ENCODE results near the gene ALDH6A1.
A peak's percentile ranks its signal among the peaks of the same experiment; 100 is the strongest.
"Not testable (repeated sequence)": the region's sequence is repeated elsewhere in the genome, so short reads cannot be mapped to it uniquely, and the experiment has no call there.

ALDH6A1 gene

DNA sequence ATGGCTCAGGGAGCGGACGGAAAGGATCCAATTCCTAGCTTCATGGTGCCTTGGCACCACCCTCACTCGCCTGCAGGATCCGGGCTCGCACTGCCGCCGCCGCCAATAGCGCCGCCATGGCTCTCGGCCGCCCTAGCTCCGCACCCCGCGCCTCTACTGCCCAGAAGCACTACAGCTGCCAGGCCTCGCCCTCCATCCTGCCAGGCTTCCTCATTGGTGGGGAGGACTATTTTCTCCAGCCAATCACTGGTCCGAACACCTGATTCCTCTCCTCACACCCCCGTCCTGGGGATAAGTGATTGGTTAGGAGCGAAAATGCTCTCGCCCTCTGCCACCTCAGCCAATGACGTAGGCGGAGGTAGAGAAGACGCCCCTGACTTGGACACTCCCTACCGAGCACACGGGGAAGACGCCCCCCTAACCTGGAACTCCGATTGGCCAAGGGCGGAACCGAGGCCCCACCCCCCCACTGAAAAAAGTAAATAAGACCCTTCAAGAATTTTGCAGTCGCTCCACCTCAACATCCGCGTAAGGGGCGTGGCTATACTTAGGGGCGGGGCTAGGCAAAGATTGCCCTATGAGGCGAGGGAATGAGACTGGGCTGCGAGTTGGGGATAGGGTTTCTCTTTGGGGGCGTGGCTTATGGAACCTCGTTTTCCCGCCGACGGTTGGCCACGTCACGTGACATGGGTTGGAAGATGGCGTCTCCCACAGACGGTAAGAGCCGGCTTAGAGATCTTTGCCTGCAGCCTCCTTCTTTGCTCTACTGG is at the start of gene ALDH6A1, which contains the start of gene LIN52:
ALDH6A1 (minus strand) TSS at position 177 of the 770 bp plus-strand sequence; CDS start at position 118, 59 bp downstream.
LIN52 (plus strand) TSS at position 680 of the 770 bp plus-strand sequence; CDS start at position 699, 19 bp downstream.
- peak; percentile 99 to 100 for DNase-seq (ENCODE audit: low read depth in 1 of 2, low spot score in 1 of 2)

DNA sequence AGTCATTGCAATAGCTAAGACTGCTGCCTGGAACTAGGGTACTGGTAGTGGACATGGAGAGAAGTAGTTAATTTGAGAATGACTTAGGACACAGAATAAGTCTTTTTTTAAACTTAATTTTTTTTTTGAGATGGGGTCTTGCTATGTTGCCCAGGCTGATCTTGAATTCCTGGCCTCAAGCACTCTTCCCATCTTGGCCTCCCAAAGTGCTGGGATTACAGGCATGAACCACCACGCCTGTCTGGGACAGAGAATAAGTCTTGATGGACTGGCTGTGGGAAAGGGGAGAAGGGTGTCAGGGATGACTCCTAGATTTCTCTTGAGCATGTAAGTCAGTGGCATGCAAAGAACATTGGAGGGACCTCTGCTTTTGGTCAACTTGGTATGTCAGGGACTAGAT is 43.4 kb upstream of the ALDH6A1 start:
- no peak for DNase-seq (ENCODE audit: low read depth in 1 of 2, low spot score in 1 of 2)

DNA sequence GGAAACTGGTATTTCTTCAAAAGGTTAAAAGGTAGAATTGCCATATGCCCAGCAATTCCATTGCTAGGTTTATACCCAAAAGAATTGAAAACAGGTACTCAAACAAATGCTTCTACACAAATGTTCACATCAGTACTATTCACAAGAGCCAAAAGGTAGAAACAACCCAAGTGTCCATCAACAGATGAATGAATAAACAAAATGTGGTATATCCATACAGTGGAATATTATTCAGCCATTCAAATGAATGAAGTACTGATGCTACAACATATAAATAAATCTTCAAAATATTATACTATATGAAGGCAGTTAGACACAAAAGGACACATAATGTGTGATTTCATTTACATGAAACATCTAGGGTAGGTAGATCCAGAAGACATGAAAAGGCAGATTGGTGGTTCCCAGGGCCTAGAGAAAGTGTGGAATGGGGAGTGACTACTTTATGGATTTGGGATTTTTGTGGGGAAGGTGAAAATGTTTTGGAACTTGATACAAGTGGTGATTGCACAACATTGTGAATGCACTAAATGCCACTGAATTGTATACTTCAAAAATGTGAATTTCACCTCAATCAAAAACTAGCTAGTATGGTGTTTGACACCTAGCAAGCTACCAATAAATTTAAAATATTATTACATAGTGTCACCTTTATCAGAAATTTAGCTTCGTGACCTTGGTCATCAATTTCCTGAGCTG is 42.2 kb upstream of the ALDH6A1 start:
- no peak for DNase-seq (ENCODE audit: low read depth in 1 of 2, low spot score in 1 of 2)

DNA sequence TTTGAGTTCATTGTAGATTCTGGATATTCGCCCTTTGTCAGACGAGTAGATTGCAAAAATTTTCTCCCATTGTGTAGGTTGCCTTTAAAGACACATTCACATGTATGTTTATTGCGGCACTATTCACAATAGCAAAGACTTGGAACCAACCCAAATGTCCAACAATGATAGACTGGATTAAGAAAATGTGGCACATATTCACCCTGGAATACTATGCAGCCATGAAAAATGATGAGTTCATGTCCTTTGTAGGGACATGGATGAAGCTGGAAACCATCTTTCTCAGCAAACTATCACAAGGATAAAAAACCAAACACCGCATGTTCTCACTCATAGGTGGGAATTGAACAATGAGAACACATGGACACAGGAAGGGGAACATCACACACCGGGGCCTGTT is 41.2 kb upstream of the ALDH6A1 start:
- not testable (repeated sequence) for DNase-seq (ENCODE audit: low read depth in 1 of 2, low spot score in 1 of 2)

DNA sequence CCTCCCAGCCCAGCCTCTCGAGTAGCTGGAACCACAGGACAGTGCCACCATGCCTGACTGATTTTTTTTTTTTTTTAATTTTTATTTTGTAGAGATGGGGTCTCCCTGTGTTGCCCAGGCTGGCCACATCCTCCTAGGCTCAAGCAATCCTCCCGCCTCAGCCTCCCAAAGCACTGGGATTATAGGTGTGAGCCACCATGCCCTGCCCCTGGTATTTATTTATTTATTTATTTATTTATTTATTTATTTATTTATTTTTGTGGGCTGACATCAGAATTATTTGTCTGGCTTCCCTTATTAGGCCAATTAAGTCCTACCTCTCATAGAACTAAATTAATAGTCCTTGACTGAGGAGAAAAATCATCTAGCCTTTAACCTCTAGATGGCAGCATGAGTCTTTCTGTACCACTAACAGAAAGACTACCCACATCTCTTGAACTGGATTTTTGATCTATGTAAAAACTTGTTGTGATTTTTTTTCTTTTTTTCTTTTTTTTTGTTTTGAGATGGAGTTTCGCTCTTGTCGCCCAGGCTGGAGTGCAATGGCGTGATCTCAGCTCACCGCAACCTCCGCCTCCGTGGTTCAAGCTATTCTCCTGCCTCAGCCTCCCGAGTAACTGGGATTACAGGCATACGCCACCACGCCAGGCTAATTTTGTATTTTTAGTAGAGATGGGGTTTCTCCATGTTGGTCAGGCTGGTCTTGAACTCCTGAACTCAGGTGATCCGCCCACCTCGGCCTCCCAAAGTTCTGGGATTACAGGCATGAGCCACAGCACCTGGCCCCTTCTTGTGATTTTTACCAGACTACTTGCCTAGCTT is 27.4 kb upstream of the ALDH6A1 start:
- not testable (repeated sequence) for DNase-seq (ENCODE audit: low read depth in 1 of 2, low spot score in 1 of 2)

DNA sequence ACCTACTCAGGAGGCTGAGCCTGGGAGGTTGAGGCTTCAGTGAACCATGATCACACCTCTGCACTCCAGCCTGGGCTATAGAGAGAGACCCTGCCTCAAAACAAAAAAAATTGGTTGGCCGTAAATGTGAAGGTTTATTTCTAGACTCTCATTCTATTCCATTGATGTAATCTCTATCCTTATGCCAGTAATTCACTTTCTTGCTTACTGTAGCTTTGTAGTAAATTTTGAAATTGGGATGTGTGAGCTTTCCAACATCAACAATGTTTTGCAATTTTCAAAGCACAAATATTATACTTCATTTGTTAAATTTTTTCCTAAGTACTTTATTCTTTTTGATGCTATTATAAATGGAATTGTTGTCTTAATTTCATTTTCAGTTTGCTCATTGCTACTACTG is 25.1 kb upstream of the ALDH6A1 start:
- no peak for DNase-seq (ENCODE audit: low read depth in 1 of 2, low spot score in 1 of 2)

DNA sequence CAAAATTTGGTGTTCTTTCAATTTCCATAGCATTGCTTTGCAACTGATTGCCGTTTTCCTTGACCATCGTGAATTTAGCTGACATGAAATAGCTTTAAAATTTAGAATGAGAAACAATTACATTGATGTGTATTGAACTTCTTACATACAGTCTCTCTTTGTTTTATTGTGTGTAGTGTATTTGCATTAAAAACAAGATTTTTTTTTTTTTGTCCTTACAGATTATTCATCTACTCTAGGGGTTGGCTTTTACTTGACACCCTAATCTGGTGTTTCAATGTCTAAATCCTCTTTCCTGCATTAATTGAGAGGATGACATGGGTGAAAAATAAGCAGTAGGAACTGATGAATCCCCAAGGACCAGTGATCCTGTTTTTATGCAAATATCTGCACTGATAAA is 21.1 kb upstream of the ALDH6A1 start:
- no peak for DNase-seq (ENCODE audit: low read depth in 1 of 2, low spot score in 1 of 2)

DNA sequence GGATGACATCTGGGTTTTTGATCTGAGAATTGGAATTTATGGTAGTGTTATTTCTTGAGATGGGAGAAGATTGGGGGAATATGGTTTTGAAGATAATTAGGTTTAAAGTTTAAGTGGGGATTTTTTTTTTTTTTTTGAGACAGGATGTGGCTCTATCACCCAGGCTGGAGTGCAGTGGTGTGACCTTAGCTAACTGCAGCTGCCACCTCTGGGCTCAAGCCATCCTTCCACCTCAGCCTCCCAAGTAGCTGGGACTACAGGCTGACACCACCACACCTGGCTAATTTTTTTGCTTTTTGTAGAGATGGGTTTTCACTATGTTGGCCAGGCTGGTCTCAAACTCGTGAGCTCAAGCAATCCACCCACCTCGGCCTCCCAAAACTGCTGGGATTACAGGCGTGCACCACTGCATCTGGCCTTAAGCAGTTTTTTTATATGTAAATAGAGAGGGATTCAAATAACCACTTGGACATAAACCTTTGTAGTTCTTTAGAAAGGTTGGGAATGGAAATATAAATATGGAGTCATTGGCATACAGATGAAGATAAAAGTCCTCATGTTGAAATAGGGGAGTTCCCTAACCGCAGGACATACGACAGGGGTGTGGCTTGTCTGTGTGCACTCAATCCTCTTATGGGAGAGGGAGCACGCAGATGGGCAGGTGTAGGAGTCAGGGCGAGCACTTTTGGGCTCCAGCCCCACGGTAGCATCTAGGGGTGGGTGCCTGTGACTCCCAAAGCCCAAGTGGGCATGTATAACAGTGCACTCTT is 5.2 kb upstream of the ALDH6A1 start:
- DNase-seq (ENCODE audit: low read depth in 1 of 2, low spot score in 1 of 2) = no peak

DNA sequence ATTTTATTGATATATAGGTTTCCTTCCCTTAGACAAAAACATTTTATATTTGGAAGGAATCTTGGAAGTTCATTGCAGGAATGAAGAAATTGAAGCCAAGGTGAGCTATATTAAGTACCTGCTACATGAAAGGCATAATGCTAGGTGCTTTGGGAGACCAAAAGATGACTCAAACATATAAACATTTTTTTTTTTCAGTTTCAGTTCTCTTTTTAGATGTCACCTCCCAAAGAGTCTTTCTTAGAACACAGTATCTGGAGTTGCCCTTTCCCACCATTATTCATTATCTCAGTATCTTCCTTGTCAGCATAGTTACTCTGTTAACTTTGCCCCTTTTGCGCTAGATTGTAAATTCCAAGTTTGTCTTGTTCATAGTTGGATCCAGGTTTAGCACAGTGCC is 1.6 kb upstream of the ALDH6A1 start:
- DNase-seq (ENCODE audit: low read depth in 1 of 2, low spot score in 1 of 2) = no peak

DNA sequence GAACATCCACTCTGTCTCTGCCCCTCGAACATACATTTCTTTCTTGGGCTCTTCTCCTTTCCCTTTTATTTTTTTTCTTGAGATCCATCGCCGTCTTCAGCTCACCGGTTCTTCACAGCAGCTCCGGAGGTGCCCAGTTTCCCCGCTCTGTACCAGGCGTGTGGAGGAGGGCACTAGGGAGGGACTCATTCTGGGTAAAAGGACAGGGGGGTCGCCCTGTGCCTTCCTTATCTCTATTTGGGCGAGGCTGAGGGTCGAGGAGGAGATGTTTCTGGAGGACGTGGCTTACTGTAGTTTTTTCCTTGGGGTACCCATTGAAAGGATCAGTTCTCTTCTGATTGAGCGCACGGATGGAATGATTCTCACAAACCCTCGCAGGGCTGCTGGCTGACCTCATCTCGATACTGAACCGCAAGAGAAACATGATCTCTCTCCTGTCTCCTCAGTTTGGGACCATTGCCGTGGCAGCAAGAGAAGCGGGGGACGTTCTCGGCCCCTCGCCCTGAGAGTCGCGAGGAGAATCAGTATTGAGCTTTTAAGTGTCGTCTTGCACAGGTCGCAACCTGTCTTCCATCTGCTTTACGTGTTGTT is 889 bp upstream of the ALDH6A1 start:
- no peak for DNase-seq (ENCODE audit: low read depth in 1 of 2, low spot score in 1 of 2)

DNA sequence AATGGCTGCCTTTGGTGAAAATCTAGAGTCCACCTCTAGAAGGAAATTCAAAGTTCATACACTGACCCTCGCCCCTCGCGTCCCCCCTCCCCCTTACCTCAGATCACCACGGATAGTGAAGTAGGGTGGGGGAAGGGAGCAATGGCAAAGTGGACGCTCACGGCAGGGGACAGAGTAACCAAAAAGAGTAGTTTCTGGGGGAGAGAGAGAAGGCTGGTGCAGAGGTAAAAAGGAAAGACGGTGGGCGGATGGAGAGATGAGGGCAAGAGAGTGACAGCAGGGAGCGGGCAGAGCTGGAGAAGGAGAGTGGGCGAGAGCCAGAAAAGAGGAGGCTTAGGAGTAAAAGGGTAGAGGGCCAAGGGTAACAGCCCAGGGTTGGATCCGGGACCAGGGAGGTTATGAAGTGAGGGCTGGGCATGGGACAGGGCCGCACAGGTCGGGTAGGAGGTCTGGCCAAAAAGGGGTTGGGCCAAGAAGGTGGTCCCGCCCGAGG is 423 bp downstream of the ALDH6A1 start:
- no peak for DNase-seq (ENCODE audit: low read depth in 1 of 2, low spot score in 1 of 2)

DNA sequence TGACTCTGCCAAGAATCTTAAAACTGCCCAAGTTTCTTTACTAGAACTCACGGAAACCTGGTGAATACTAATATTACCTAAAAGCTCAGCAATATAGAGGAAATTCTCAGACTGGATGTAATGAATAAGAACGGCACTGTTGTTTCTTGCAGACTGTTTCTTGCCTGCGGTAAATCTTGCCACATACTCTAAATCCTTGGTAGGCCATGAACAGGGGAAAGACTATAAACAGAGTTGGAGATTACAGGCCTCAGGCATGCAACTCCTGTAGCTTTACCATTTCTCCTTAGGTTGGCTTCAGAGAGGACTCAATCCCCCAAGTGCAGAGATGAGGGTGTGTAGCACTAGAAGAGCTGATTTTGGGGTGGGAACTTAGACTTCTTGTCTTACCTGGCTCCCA is 1.1 kb downstream of the ALDH6A1 start:
- DNase-seq (ENCODE audit: low read depth in 1 of 2, low spot score in 1 of 2) = no peak

DNA sequence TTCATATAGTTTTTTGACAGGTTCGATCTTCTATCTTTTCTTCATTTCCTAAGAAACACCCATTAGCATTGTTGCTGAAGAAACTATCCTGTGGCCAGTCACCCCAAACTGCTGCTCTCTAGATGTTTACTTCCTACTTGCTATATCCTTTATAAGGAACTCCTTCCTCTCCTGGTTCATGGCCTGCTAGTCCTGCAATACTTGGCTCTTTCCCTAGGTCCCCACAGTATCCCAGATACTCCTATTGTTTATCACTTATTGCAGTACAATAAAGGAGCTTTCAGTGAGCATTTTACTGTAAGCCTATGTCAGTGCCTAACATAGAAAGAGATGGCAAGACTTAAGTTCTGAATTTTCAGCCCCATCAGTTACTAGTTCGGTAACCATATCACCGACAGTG is 2.8 kb downstream of the ALDH6A1 start:
- DNase-seq (ENCODE audit: low read depth in 1 of 2, low spot score in 1 of 2) = no peak

DNA sequence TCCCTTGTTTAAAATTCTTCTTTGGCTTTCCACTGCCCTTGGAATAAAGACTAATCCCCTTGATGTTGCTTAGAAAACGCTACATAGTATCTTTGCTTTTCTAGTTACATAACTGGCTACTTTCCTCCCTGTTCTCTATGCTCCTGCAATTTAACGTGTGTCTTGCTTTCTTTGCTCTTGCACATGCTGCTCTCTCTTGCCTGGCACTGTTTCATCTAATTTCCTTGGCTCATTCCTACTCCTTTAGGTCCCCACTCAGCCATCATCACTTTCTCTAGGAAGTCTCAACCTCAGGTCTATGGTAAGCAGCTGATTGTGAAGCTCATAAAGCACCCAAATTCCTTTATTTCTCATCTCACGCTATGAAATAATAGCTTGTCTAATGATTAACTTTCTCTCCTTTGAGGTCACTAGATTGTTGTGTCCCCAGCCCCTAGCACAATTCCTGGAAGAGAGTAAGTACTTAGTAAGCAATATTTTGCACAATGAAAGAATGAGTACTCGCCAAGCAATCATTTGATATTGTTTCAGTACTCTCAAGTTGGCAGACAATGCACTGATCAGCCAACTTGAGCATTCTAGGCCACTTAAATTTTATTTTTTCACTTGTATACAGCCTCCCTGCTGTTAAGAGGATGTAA is 3.3 kb downstream of the ALDH6A1 start:
- DNase-seq (ENCODE audit: low read depth in 1 of 2, low spot score in 1 of 2) = no peak

DNA sequence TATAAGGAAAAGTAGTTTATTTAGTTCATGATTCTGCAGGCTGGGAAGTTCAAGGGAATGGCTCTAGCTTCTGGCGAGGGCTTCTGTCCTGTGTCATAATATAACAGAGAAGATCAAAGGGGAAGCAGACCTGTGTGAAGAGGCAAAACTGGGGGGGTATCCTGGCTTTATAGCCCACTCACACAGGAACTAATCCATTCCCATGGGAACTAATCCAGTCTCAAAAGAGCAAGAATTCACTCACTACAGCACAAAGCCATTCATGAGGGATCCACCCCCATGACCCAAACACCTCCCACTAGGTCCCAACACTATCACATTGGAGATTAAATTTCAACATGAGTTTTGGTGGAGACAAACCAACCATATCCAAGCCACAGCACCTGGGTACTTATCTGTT is 6.9 kb downstream of the ALDH6A1 start:
- no peak for DNase-seq (ENCODE audit: low read depth in 1 of 2, low spot score in 1 of 2)

DNA sequence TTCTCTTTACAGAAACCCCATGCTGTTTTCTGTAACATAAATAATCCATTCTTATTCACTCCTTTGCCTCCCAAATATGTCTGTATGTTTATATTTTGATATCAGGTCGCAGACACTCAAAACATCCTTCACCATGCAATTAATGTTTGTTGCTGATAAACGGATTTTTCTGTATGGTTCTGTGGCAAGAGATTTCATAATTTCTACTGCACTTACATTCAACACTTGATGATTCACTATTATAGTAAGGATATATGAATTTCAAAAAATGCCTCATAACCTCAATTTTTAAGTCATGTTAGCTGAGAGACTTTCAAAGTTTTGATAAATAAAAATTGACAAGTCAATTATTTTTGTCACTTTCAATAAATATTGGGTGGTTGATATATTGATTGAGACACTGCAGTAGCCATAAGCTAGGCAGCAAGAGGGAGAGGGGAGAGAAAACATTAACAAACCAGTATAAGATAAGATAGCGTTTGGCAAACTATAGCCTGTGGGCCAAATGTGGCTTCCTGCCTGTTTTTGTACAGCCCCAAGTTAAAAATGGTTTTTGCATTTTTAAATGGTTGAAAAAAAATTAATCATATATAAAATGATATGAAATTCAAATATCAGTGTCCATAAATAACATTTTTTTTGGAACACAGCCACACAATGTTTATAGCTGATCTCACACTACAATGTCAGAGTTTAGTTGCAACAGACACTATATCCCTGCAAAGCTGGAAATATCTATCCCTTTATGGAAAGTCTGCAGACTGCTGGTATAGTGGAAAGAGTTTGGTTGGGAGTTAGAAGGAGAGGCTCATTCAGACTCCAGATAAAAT is 18.3 kb downstream of the ALDH6A1 start:
- no peak for DNase-seq (ENCODE audit: low read depth in 1 of 2, low spot score in 1 of 2)

DNA sequence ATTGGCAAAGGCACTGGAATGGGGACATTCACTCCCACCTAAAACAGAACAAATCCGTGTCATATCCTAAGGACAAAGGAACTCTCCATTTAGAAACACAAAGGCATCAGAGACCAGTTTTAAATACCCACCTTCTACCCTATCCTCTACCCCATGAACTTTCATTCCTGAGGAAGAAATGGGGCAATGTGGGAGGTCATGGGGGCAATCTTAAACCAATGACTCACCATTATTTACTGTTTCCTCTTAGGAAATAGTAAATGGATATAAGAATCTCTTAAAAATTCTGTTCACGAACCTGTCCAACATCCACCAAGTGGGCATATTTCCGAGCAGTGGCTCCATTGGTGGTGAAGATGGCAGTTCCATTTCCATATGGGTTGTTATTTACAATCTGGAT is 19.4 kb downstream of the ALDH6A1 start:
- DNase-seq (ENCODE audit: low read depth in 1 of 2, low spot score in 1 of 2) = no peak

DNA sequence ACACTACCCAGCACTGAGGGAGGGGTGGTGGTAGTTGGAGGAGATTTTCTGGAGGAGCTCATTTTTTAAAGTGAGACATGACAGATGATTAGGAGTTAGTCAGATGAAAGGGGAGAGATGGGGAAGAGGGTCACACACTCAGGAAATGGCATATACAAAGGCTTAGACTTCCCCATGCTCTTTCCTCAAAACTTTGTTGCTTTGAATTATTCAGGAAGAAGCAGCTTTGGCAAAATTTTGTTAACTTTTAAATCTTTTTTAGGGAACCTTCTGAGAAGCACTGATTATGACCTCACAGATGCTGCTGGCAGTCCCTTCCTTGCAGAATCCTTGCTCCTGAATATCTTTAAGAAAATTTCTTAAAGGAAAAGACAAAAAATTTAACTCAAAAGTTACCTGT is 19.8 kb downstream of the ALDH6A1 start:
- DNase-seq (ENCODE audit: low read depth in 1 of 2, low spot score in 1 of 2) = no peak

DNA sequence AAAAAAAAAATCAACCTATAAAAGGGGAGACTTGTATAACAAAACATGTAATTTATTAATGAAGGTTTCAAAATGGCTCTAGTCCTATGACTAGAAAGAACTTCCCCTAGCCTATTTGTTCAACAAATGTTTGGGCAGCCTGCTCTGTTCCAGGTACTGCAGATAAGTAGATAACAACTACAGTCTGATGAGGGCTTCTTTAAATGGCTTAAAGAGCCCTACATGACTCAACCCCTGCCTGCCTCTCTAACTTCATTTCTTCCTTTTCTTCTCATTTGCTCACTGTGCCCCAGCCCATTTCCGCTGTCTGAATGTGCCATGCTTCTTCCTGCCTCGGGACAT is 21.5 kb downstream of the ALDH6A1 start:
- no peak for DNase-seq (ENCODE audit: low read depth in 1 of 2, low spot score in 1 of 2)
